ENCODE measurements around the gene OGDH. TPM values are rescaled to one million over a fixed set of nuclear protein-coding genes. Genes with fewer than 3 reads are reported as not detected.

The OGDH gene
- total and polyA plus RNA-seq, 9 donors: 42.9 to 69.3 (median 59.8) TPM

GRCh38 chr7:44629829-44630522, 23.5 kb downstream of the OGDH start:
- DNase-seq: peak; percentile 22
- H3K9me3 ChIP-seq (replicated peaks; ENCODE audit: control insufficient read depth, low read depth, low read length): no peaks in the 10 kb centered on the region
- 77% methylated on average over 10 of the region's 13 CpGs for WGBS (ENCODE audit: insufficient coverage)
- H3K4me3 ChIP-seq (ENCODE audit: low read length): no peak overlapping the region
- H3K36me3 ChIP-seq (ENCODE audit: control insufficient read depth, insufficient read depth, low read length): peaks cover 33% of the 10 kb centered on the region
- no peaks in the 10 kb centered on the region for H3K27me3 ChIP-seq (ENCODE audit: control insufficient read depth, insufficient read depth, low read length)
- peak overlapping the region; percentile 66 for H3K27ac ChIP-seq (ENCODE audit: low read length)
- H3K4me1 ChIP-seq (ENCODE audit: control insufficient read depth, insufficient read depth, low read length): peaks cover 40% of the 10 kb centered on the region

GRCh38 chr7:44630792-44631457, 24.5 kb downstream of the OGDH start:
- peaks cover 23% of the 10 kb centered on the region for H3K36me3 ChIP-seq (ENCODE audit: control insufficient read depth, insufficient read depth, low read length)
- no peak overlapping the region for H3K4me3 ChIP-seq (ENCODE audit: low read length)
- WGBS (ENCODE audit: insufficient coverage): 86% methylated on average over 4 of the region's 11 CpGs
- peaks cover 46% of the 10 kb centered on the region for H3K4me1 ChIP-seq (ENCODE audit: control insufficient read depth, insufficient read depth, low read length)
- no peak overlapping the region for H3K27ac ChIP-seq (ENCODE audit: low read length)
- DNase-seq: no peak
- no peaks in the 10 kb centered on the region for H3K27me3 ChIP-seq (ENCODE audit: control insufficient read depth, insufficient read depth, low read length)
- no peaks in the 10 kb centered on the region for H3K9me3 ChIP-seq (replicated peaks; ENCODE audit: control insufficient read depth, low read depth, low read length)

- Histone ChIP-seq H3K27me3 (ENCODE audit: control insufficient read depth, insufficient read depth, low read length) (no peaks in the 10 kb centered on the region), H3K9me3 (replicated peaks; ENCODE audit: control insufficient read depth, low read depth, low read length) (no peaks in the 10 kb centered on the region), H3K4me1 (ENCODE audit: control insufficient read depth, insufficient read depth, low read length) (peaks cover 51% of the 10 kb centered on the region), H3K36me3 (ENCODE audit: control insufficient read depth, insufficient read depth, low read length) (peaks cover 17% of the 10 kb centered on the region), H3K4me3 (ENCODE audit: low read length) (no peak overlapping the region), H3K27ac (ENCODE audit: low read length) (peak overlapping the region; percentile 45)
- WGBS (ENCODE audit: insufficient coverage): 79% methylated on average over 2 of the region's 6 CpGs
- peak; percentile 56 for DNase-seq
These were observed 25.2 kb downstream of the OGDH start for GRCh38 chr7:44631458-44632115.

GRCh38 chr7:44632196-44632595, 25.8 kb downstream of the OGDH start:
- H3K9me3 ChIP-seq (replicated peaks; ENCODE audit: control insufficient read depth, low read depth, low read length): no peaks in the 10 kb centered on the region
- peak overlapping the region; percentile 47 for H3K27ac ChIP-seq (ENCODE audit: low read length)
- WGBS (ENCODE audit: insufficient coverage): 60% methylated on average over 1 of the region's 4 CpGs
- H3K4me3 ChIP-seq (ENCODE audit: low read length): no peak overlapping the region
- peaks cover 15% of the 10 kb centered on the region for H3K36me3 ChIP-seq (ENCODE audit: control insufficient read depth, insufficient read depth, low read length)
- peaks cover 54% of the 10 kb centered on the region for H3K4me1 ChIP-seq (ENCODE audit: control insufficient read depth, insufficient read depth, low read length)
- H3K27me3 ChIP-seq (ENCODE audit: control insufficient read depth, insufficient read depth, low read length): no peaks in the 10 kb centered on the region
- no peak for DNase-seq

- Histone ChIP-seq H3K36me3 (ENCODE audit: control insufficient read depth, insufficient read depth, low read length) (peaks cover 16% of the 10 kb centered on the region), H3K27me3 (ENCODE audit: control insufficient read depth, insufficient read depth, low read length) (no peaks in the 10 kb centered on the region), H3K4me3 (ENCODE audit: low read length) (no peak overlapping the region), H3K27ac (ENCODE audit: low read length) (peak overlapping the region; percentile 29), H3K9me3 (replicated peaks; ENCODE audit: control insufficient read depth, low read depth, low read length) (no peaks in the 10 kb centered on the region), H3K4me1 (ENCODE audit: control insufficient read depth, insufficient read depth, low read length) (peaks cover 56% of the 10 kb centered on the region)
- 75% methylated on average over 3 of the region's 10 CpGs for WGBS (ENCODE audit: insufficient coverage)
- DNase-seq: peak; percentile 69
These were observed 27.1 kb downstream of the OGDH start for GRCh38 chr7:44633254-44634186.

GRCh38 chr7:44634187-44634838, 27.9 kb downstream of the OGDH start:
- Histone ChIP-seq H3K4me1 (ENCODE audit: control insufficient read depth, insufficient read depth, low read length) (peaks cover 60% of the 10 kb centered on the region), H3K4me3 (ENCODE audit: low read length) (no peak overlapping the region), H3K27me3 (ENCODE audit: control insufficient read depth, insufficient read depth, low read length) (no peaks in the 10 kb centered on the region), H3K27ac (ENCODE audit: low read length) (peak overlapping the region; percentile 72), H3K36me3 (ENCODE audit: control insufficient read depth, insufficient read depth, low read length) (peaks cover 12% of the 10 kb centered on the region), H3K9me3 (replicated peaks; ENCODE audit: control insufficient read depth, low read depth, low read length) (no peaks in the 10 kb centered on the region)
- DNase-seq: no peak
- 81% methylated on average over 5 of the region's 5 CpGs for WGBS (ENCODE audit: insufficient coverage)

- 83% methylated on average over 13 of the region's 14 CpGs for WGBS (ENCODE audit: insufficient coverage)
- peaks cover 9% of the 10 kb centered on the region for H3K36me3 ChIP-seq (ENCODE audit: control insufficient read depth, insufficient read depth, low read length)
- DNase-seq: peak; percentile 58
- no peaks in the 10 kb centered on the region for H3K27me3 ChIP-seq (ENCODE audit: control insufficient read depth, insufficient read depth, low read length)
- peak overlapping the region; percentile 72 for H3K27ac ChIP-seq (ENCODE audit: low read length)
- no peak overlapping the region for H3K4me3 ChIP-seq (ENCODE audit: low read length)
- H3K4me1 ChIP-seq (ENCODE audit: control insufficient read depth, insufficient read depth, low read length): peaks cover 62% of the 10 kb centered on the region
- no peaks in the 10 kb centered on the region for H3K9me3 ChIP-seq (replicated peaks; ENCODE audit: control insufficient read depth, low read depth, low read length)
These were observed 28.6 kb downstream of the OGDH start for GRCh38 chr7:44634839-44635591.

GRCh38 chr7:44636041-44636584, 29.7 kb downstream of the OGDH start:
- DNase-seq: no peak
- Histone ChIP-seq H3K9me3 (replicated peaks; ENCODE audit: control insufficient read depth, low read depth, low read length) (no peaks in the 10 kb centered on the region), H3K4me3 (ENCODE audit: low read length) (no peak overlapping the region), H3K27me3 (ENCODE audit: control insufficient read depth, insufficient read depth, low read length) (no peaks in the 10 kb centered on the region), H3K4me1 (ENCODE audit: control insufficient read depth, insufficient read depth, low read length) (peaks cover 59% of the 10 kb centered on the region), H3K36me3 (ENCODE audit: control insufficient read depth, insufficient read depth, low read length) (peaks cover 7% of the 10 kb centered on the region), H3K27ac (ENCODE audit: low read length) (peak overlapping the region; percentile 25)
- 88% methylated on average over 3 of the region's 3 CpGs for WGBS (ENCODE audit: insufficient coverage)

GRCh38 chr7:44636926-44637325, 30.5 kb downstream of the OGDH start:
- H3K4me3 ChIP-seq (ENCODE audit: low read length): no peak overlapping the region
- no peak overlapping the region for H3K27ac ChIP-seq (ENCODE audit: low read length)
- no peaks in the 10 kb centered on the region for H3K9me3 ChIP-seq (replicated peaks; ENCODE audit: control insufficient read depth, low read depth, low read length)
- 100% methylated on average over 1 of the region's 2 CpGs for WGBS (ENCODE audit: insufficient coverage)
- H3K4me1 ChIP-seq (ENCODE audit: control insufficient read depth, insufficient read depth, low read length): peaks cover 56% of the 10 kb centered on the region
- no peak for DNase-seq
- H3K27me3 ChIP-seq (ENCODE audit: control insufficient read depth, insufficient read depth, low read length): no peaks in the 10 kb centered on the region
- peaks cover 7% of the 10 kb centered on the region for H3K36me3 ChIP-seq (ENCODE audit: control insufficient read depth, insufficient read depth, low read length)
